Prostate gland (tissue), 2 donors: ENCODE data around the gene ATP5F1D. TPM values are rescaled to one million over a fixed set of nuclear protein-coding genes. Genes with fewer than 3 reads are reported as not detected.

ENCODE experiments used
- DNase-seq: peaks from one replicate; pipeline ENCODE4 v3.0.0-alpha.2; 2019; ENCODE audit warnings: low spot score
- H3K27ac ChIP-seq, 2 donors: fragments of 200-600 bp; sonication (generic); 2 replicates each; pipeline ENCODE4 v1.5.1; 2017 to 2019
- H3K27me3 ChIP-seq: fragments of 200-600 bp; sonication (generic); replicated peaks from 2 replicates; pipeline ENCODE4 v1.5.1; 2019; ENCODE audit not compliant: insufficient read depth
- H3K36me3 ChIP-seq, 2 donors: fragments of 200-600 bp; sonication (generic); 1 replicate in 1 of 2; 2 replicates in 1 of 2; pipeline versions ENCODE4 v1.5.1 to v1.8.1; 2017 to 2019
- H3K4me1 ChIP-seq: fragments of 200-600 bp; sonication (generic); replicated peaks from 2 replicates; pipeline ENCODE4 v1.5.1; 2019
- H3K4me3 ChIP-seq, 2 donors: fragments of 200-600 bp; sonication (generic); 2 replicates each; pipeline ENCODE4 v1.5.1; 2017 to 2019
- H3K9me3 ChIP-seq: fragments of 200-600 bp; sonication (generic); 2 replicates; pipeline ENCODE4 v1.5.1; 2017
- POLR2A ChIP-seq: fragments of 450-650 bp; IDR thresholded peaks from one replicate; pipeline ENCODE4 v1.6.1; 2016; ENCODE audit warnings: antibody characterized with exemption, mild to moderate bottlenecking
- POLR2AphosphoS5 ChIP-seq: sonication (generic); formaldehyde crosslinking; IDR thresholded peaks from one replicate; pipeline ENCODE4 v1.6.1; 2017; ENCODE audit warnings: antibody characterized with exemption
- WGBS: methylation state at CpG from one replicate; pipeline ENCODE4 v1.1.5; 2018; 5-methylcytosine and 5-hydroxymethylcytosine counted together
- intact Hi-C: fragments of 100-400 bp; cut with DNase I; formaldehyde crosslinking; loops from one replicate; pipeline ENCODE4 v1.14.2; 2022
- total RNA-seq, 2 donors: library from RNA; depleted of rRNA; stranded (reverse); fragments of >200 nt; gene quantifications; one replicate each; pipeline ENCODE4 v1.1.0, GENCODE V29; 2016
- TF ChIP-seq, protein P1 (sequence below), 4 experiments: fragments of 200-600 bp in 2 of 4; fragments of 450-650 bp in 2 of 4; sonication (generic) in 2 of 4; IDR thresholded peaks; 1 replicate in 3 of 4; 2 replicates in 1 of 4; pipeline ENCODE4 v1.5.1; 2016 to 2019; ENCODE audit warnings: antibody characterized with exemption in 4 of 4, mild to moderate bottlenecking in 2 of 4, moderate library complexity in 2 of 4

Gene ATP5F1D
- total RNA-seq, 2 donors from 2014 or later, result 109 to 151 TPM

DNA sequence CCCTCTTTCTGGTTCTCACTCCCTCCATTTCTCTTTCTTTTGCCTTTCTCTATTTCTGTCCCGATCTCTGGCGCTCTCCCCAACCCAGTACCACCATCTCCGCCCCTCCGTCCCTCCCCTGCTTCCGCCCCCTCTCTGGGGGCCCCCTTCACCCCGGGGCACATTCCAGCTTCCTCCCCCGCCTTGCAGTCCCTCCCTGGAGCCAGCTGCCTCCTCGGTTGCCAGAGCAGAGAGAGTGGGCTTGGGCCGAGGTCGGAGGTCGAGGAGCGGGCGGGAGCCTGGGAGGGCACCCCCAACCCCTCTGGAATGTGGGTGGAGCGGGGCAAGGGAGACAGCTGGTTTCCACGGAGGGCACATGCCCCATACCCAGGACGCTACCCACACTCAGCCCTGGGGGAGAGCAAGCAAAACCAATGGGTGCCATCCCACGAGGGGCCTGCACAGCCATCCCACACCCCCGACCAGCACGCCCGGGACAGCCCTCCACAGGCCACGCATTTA, 21.1 kb downstream of the ATP5F1D start:
- Histone ChIP-seq H3K4me1 (peaks cover 52% of the 10 kb centered on the region), H3K9me3 (no peaks in the 10 kb centered on the region), H3K4me3 (no peak overlapping the region), H3K27me3 (no peaks in the 10 kb centered on the region), H3K36me3 (no peaks in the 10 kb centered on the region), H3K27ac (peak overlapping the region; percentile 89 to 100)
- WGBS, result 39% methylated on average over 21 of the region's 21 CpGs
- TF ChIP-seq POLR2A (no peak), POLR2AphosphoS5 (no peak)
- TF ChIP-seq, protein P1, sequence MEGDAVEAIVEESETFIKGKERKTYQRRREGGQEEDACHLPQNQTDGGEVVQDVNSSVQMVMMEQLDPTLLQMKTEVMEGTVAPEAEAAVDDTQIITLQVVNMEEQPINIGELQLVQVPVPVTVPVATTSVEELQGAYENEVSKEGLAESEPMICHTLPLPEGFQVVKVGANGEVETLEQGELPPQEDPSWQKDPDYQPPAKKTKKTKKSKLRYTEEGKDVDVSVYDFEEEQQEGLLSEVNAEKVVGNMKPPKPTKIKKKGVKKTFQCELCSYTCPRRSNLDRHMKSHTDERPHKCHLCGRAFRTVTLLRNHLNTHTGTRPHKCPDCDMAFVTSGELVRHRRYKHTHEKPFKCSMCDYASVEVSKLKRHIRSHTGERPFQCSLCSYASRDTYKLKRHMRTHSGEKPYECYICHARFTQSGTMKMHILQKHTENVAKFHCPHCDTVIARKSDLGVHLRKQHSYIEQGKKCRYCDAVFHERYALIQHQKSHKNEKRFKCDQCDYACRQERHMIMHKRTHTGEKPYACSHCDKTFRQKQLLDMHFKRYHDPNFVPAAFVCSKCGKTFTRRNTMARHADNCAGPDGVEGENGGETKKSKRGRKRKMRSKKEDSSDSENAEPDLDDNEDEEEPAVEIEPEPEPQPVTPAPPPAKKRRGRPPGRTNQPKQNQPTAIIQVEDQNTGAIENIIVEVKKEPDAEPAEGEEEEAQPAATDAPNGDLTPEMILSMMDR (IDR thresholded peaks at IDR 0.05), result no peak
- intact Hi-C loops, result no loop called here
- no peak for DNase-seq

DNA sequence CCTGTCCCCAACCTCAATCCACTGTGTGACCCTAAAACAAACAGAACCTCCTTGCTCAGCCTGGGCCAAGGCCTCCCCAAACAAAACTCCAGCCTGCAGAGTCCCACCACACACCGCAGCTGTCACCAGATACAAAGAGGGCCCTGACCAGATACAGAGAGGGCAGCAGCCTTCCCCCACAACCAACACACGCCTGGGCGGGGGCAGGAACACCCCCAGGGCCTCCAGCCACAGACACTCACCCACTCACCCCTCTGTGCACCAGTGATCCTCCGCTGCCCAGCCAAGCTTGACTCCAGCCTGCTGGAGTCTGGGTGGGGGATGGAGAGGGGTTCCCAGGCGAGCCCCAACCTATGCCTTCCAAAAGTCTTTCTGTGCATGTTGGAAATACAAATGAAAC, 21.6 kb downstream of the ATP5F1D start:
- no peak for DNase-seq
- WGBS, result 74% methylated on average over 5 of the region's 5 CpGs
- Histone ChIP-seq H3K27me3 (no peaks in the 10 kb centered on the region), H3K4me1 (peaks cover 47% of the 10 kb centered on the region), H3K9me3 (no peaks in the 10 kb centered on the region), H3K27ac (peak overlapping the region; percentile 89 to 100), H3K4me3 (no peak overlapping the region), H3K36me3 (no peaks in the 10 kb centered on the region)
- TF ChIP-seq POLR2AphosphoS5, result no peak
- TF ChIP-seq, protein P1 (IDR thresholded peaks at IDR 0.05), result no peak
- no peak for TF ChIP-seq POLR2A
- intact Hi-C loops, result no loop called here

DNA sequence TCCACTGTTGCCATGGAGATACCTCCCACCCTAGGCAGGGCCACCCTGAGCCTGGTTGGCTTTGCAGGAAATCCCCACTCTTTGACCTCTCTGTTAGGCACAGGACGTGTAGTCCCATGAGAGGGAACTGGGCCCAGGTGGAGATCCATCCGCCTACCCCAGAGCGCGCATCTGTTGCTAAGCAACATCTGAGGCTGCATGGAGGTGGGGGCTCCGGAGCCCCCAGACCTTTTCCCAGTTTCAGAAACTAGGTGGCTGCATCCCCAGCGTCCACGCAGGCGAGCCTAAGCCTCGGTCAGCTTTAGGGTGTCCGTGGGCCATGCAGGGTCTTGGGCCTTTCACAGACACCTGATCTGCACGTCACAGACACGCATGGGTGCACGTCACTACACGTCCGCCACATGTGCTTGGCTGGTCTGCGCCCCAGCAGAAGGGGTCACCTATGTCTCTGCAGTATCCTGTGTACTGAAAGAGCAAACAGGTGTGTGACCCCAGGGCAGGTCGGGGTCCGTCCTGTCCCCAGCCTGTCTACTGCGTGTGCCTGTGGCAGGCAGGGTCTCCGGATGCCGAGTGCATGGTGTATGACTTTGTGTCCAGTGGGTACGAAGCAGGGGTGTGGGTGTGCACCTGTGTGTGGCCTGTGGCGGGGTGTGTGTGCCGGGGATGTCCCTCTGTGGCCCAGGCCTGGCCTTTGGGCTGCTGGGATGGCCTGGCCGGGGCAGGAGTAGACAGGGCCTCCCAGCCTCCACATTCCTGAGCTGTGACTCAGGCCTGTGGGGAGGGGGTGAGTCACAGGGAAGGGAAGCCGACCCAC, 23.5 kb downstream of the ATP5F1D start:
- DNase-seq, result peak; percentile 23
- intact Hi-C loops, result no loop called here
- H3K27me3 ChIP-seq, result no peaks in the 10 kb centered on the region

DNA sequence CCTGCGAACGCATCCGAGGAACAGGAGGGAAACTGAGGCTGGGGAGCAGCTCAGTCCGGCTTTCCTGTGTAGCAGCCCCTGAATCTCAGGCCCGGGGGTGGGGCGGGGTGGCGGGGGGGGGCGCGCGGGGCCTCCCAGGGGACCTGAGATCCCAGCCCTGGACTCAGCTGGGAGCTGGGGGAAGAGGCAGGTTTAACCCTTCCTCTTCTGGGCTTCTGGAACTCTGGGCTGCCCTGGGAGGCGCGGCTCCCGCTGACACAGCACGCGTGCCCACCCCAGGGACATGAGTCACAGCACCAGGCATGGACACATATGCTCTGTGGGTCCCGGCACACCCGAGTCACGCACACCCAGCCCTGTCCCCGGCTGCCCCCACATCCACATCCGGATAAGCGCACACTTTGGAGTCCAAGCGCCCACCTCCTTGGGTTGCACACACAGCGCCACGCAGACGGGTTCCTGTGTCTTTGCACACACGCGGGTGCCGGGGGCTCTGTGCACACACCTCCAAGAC, 24.1 kb downstream of the ATP5F1D start:
- peaks cover 39% of the 10 kb centered on the region for H3K4me1 ChIP-seq
- intact Hi-C loops, result loop anchor here (1.0 kb wide), 1 partner anchor 21 kb away; no protein-coding TSS in a partner anchor
- no peaks in the 10 kb centered on the region for H3K9me3 ChIP-seq
- H3K27ac ChIP-seq, result peak overlapping the region; percentile 82 to 88
- H3K27me3 ChIP-seq, result no peaks in the 10 kb centered on the region
- H3K36me3 ChIP-seq, result no peaks in the 10 kb centered on the region
- peak; percentile 38 for DNase-seq
- H3K4me3 ChIP-seq, result peak overlapping the region; percentile 29 to 51
- TF ChIP-seq POLR2A (no peak), POLR2AphosphoS5 (no peak)
- TF ChIP-seq, protein P1 (IDR thresholded peaks at IDR 0.05), result no peak
- 18% methylated on average over 15 of the region's 28 CpGs for WGBS

More for the DNA sequence above, 23.5 kb downstream of the ATP5F1D start:
- H3K9me3 ChIP-seq, result no peaks in the 10 kb centered on the region
- peaks cover 40% of the 10 kb centered on the region for H3K4me1 ChIP-seq
- no peak overlapping the region for H3K4me3 ChIP-seq
- TF ChIP-seq, protein P1 (IDR thresholded peaks at IDR 0.05), result no peak
- TF ChIP-seq POLR2AphosphoS5, result peak; percentile 36
- no peak for TF ChIP-seq POLR2A
- WGBS, result 75% methylated on average over 24 of the region's 26 CpGs
- peak overlapping the region; percentile 82 to 88 for H3K27ac ChIP-seq
- no peaks in the 10 kb centered on the region for H3K36me3 ChIP-seq
